VCaP (cell line): ENCODE data around the gene NQO2.

Source experiments
- H3K27ac ChIP-seq: fragments of 450-650 bp; 2 replicates; pipeline ENCODE4 v1.5.1; 2017
- TF ChIP-seq, protein P1 (sequence below): fragments of 450-650 bp; conservative IDR thresholded peaks from 2 replicates; pipeline ENCODE4 v1.5.1; 2017; ENCODE audit warnings: mild to moderate bottlenecking, moderate library complexity

Gene NQO2

DNA sequence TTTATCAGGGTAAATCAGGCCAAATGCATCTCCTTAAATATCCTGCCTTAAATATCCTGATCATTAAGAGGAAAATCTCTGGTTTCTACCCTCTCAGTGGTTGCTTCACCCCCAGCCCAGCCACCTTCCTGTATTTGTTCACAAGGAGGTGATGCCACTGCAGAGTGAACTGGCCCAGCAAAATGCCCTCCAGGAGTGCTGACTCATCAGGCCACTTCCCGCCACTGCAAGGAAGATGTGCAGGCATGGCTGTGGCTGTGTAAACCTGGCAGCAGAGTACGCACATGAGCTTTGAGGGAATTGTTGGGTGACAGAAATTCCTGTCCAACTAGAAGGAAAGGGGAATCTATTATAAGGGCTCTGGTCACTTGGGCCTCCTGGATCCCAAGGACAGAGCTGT lies 13.8 kb downstream of the NQO2 start:
- TF ChIP-seq, protein P1, sequence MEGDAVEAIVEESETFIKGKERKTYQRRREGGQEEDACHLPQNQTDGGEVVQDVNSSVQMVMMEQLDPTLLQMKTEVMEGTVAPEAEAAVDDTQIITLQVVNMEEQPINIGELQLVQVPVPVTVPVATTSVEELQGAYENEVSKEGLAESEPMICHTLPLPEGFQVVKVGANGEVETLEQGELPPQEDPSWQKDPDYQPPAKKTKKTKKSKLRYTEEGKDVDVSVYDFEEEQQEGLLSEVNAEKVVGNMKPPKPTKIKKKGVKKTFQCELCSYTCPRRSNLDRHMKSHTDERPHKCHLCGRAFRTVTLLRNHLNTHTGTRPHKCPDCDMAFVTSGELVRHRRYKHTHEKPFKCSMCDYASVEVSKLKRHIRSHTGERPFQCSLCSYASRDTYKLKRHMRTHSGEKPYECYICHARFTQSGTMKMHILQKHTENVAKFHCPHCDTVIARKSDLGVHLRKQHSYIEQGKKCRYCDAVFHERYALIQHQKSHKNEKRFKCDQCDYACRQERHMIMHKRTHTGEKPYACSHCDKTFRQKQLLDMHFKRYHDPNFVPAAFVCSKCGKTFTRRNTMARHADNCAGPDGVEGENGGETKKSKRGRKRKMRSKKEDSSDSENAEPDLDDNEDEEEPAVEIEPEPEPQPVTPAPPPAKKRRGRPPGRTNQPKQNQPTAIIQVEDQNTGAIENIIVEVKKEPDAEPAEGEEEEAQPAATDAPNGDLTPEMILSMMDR = no peak
- no peak overlapping the region for H3K27ac ChIP-seq

DNA sequence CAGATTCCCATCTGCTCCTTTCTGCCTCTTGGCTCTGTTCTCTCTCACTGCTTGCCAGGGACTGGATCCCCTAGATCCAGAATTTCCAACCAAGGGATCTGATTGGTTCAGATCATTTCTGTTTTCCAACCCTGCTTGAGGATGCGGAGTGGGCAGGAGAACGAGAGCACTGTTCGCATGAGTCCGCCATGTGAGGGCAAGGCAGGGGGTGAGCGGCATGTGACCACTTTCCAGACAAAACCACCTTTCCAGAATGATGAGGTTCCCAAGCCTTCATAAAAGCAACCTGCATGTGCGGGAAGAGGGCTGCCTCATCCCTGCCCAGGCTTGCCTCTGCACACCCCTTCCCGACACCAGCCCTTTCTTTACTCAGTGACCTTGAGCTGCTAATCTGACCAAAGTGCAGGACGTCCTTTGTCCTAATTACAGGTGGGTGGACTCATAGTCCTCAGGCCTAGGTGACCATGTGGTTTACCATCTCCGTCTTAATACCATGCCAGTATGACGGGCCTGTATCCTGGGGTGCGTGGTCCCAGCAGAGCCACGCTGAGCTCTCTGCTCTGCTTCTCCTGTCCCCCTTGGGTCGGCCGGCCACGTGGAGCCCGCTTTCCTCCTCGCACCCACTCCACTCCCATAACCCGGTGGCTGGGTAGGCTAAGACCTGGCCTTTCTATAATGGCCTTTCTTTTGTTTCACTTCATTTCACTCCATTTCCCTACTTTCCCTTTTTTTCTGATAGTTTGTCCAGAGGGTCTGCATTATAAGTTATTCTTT lies 14.4 kb downstream of the NQO2 start:
- H3K27ac ChIP-seq = no peak overlapping the region
- TF ChIP-seq, protein P1 = no peak

DNA sequence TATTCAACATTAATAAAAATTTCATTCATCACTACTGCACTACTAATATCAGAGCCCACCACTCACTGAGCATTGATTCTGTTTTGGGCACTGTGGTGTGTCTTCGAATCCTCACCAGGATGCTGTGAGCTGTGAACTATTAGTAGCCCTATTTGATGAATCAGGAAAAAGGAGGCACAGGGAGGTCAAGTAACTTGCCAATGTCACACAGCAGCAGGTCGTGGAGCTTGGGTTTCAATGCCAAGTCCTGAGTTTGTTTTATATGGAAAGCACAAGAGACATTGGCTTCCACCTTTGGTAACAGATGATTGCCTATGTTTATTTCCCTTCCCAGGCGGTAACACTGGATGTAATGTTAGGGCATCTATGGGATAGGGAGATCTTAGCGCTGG lies 15.0 kb downstream of the NQO2 start:
- TF ChIP-seq, protein P1 = no peak
- H3K27ac ChIP-seq = no peak overlapping the region

DNA sequence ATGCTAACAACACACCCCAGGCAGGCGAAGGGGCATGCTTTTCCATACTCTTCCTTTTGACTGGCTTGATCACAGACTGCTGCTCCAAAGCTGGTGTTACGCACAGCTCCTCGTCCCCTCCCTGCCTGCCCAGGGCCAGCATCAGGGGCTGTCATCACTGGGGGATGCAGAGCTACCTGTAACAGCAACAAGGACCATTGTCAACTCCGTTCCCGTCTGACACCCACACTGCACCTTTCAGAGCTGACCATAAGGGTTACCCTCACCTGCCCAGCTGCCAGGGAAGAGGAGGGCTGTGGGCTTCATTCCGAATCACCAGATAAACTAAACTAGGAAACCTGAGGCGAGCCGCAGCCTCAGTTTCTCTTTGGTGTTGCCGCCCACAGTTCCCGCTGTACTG lies 15.4 kb downstream of the NQO2 start:
- no peak overlapping the region for H3K27ac ChIP-seq
- TF ChIP-seq, protein P1 = no peak

DNA sequence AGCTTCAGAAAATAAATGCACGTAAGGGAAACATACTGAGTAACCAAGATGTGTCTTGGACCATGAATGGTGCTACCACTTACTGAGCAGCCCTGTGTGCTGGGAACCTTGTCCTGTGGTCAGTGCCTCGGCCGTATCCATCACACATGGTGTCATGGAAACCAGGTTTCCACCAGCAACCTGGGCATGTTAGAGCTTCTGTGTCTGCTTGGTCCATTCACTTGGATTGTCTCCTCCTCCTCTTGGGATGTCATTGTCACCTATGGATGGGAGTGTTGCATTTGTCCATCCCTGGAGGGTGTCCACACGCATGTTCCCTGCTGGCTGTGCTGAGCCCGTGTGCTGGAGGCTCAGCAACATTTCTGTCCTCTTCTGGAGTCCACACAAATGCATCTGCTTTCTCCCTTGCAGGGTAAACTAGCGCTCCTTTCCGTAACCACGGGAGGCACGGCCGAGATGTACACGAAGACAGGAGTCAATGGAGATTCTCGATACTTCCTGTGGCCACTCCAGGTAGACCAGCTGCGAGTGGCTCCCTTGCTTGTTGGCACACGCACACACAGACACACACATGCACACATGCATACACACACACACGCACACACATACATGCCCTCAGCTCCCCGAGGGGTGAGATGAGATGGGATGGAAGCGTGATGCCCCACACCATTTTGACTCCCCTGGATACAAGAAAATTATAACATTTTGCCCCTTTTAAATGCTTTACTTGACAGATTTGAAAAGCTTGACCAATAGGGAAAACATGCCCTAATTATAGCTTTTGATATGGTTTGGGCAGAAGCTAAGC lies 17.0 kb downstream of the NQO2 start:
- no peak overlapping the region for H3K27ac ChIP-seq
- TF ChIP-seq, protein P1 = no peak

DNA sequence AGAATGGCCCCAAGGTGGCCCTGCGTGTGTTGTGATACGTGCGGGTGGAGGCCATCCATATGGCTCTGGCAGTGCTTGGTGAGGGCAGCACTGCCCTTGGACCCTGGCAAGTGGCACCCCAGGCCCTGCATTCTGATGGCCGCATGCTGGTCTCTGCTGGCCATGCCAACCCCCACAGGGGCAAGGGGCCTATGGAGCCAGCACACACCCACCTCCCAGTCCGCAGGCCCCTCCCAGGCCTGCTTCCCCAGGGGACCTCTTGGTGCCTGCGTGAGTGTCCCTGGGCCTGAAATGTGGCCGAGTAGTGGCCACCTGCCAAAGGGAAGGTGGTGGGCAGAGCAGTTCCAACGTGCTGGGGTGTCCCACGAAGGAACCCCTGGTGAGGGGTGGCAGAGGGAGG lies 17.6 kb downstream of the NQO2 start:
- no peak overlapping the region for H3K27ac ChIP-seq
- TF ChIP-seq, protein P1 = no peak

DNA sequence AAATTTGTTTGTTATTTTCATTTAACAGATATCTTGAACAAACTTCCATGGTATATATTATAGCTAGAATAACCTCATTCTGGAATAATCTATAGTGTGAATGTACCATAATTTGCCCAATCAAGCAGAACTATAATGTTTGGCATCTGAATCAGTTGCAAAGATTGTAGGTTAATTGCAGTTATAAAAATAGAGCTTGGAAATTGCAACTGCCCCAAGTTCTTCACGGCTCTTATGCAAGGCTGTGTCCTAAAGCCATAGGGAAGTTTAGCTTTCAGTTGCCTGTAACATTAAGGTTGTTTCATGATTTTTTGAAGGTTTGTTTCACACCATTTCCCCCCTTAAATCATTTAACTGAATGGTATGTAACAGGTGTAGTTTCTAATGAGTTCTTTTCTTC lies 19.4 kb downstream of the NQO2 start:
- no peak overlapping the region for H3K27ac ChIP-seq
- TF ChIP-seq, protein P1 = no peak
